NCI-H510A (cell line): Measurements from ENCODE around the gene SMS.

Source experiments
- DNase-seq: peaks from one replicate; lab custom pipeline; 2025; lab: John Stamatoyannopoulos, UW

SMS gene

DNA sequence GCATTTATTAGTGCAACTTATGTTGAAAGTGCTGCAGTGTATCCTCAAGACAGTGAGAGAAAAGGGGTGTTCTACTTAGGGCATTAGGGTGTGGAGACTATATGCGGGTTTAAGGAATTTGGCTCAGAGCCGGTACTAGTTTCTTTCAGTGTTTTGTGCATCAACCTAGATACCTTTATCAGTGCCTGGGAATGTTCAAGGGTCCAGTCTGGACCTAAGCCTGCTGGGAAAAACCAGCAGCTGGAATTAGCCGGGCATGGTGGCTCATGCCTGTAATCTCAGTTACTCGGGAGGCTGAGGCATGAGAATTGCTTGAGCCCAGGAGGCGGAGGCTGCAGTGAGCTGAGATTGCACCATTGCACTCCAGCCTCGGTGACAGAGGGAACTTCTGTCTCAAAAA is 99.0 kb downstream of the SMS start:
- no peak for DNase-seq

DNA sequence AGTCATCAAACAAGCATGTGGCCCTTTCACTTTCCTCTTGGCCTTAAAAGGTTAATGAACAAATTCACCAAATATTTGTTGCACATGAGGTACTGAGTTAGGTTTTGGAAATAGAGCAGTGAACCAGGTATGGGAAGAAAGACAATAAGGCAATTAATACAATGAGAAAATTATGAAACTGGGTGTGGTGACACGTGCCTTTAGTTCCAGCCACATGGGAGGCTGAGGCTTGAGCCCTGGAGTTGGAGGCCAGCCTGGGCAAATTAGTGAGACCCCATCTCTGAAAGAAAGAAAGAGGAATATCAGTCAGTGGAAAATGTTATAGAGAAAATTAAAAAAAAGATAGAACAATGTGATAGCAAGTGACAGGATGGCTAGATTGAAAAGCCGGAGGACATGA is 99.7 kb downstream of the SMS start:
- DNase-seq = no peak

- DNase-seq = no peak
Measured at GRCh38 chrX:22041907-22042530, 101.5 kb downstream of the SMS start.

DNA sequence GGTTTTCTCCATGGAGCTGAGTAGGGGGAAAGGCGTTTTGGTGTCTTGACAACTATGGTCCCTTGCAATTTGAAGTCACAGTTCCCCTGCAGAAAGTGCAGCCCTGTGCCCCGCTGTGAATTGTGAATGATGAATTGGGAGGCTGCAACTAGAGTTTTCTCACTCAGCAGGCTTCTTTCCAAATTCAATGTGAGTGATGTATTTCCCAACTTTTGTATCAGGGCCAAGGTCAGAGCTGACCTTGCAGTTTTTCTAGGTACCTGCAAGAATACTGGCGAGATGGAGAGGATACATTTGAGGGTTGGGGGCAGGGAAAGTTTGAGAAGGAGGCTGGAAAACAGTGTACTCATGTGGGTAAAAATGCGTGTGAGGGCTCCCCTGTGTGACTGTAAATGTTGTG is 103.4 kb downstream of the SMS start:
- DNase-seq = no peak
